ENCODE results near the gene MYOD1.

DNA sequence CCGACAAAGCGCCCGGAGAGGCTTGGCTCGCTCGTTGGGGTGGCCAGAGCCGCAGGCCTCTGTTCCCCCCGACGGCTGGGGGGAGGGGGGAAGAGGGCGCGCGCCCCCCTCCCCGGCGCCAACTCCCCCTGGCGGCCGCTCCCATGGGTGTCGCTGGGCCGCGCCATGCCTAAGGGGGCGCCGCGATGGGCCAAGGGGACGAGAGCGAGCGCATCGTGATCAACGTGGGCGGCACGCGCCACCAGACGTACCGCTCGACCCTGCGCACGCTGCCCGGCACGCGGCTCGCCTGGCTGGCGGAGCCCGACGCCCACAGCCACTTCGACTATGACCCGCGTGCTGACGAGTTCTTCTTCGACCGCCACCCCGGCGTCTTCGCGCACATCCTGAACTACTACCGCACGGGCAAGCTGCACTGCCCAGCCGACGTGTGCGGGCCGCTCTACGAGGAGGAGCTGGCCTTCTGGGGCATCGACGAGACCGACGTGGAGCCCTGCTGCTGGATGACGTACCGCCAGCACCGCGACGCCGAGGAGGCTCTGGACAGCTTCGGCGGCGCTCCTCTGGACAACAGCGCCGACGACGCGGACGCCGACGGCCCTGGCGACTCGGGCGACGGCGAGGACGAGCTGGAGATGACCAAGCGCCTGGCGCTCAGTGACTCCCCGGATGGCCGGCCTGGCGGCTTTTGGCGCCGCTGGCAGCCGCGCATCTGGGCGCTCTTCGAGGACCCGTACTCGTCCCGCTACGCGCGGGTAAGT, 16.6 kb downstream of the MYOD1 start:
- TF ChIP-seq CTCF (IDR thresholded peaks at IDR 0.05) (peak in 1 of 7 experiments; percentile 8), POLR2A (IDR thresholded peaks at IDR 0.05) (no peak)
